Fibroblast of mammary gland (primary cell): ENCODE measurements around the gene ZSWIM7.

Experiments used
- DNase-seq: peaks from one replicate; pipeline ENCODE4 v3.0.0-alpha.2; 2010; ENCODE audit warnings: low read depth
- H3K4me3 ChIP-seq: 2 replicates; pipeline ENCODE4 v1.5.1; 2011; ENCODE audit warnings: low read depth, mild to moderate bottlenecking, low read length, moderate library complexity; ENCODE audit not compliant: control insufficient read depth
- TF ChIP-seq, protein P1 (sequence below): conservative IDR thresholded peaks from 2 replicates; pipeline ENCODE4 v1.5.1; 2011; ENCODE audit warnings: low read depth, low read length, inconsistent platforms; ENCODE audit not compliant: control insufficient read depth, insufficient read depth

ZSWIM7 gene

DNA sequence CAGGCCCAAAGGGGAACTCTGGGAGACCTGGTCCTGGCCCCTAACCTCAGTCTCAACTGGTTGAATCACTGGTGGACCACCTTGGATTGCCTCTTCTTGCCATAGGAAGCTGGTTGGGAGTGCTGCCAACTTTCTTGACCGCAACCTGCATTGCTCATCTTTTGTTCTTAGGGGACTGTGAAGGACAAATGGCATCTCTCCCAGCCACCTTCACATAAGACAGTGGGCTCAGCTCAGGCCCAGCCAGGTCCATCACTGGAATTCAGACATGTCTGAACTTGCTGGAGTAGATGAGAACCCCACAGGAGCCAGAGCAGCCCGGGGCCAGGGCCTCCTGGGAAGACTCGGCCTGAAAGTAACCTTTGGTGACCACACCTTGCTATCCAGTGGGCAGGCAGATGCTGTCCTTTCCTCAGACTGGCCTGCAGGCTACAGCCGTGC lies 35.8 kb downstream of the ZSWIM7 start:
- H3K4me3 ChIP-seq: no peak overlapping the region
- TF ChIP-seq, protein P1, sequence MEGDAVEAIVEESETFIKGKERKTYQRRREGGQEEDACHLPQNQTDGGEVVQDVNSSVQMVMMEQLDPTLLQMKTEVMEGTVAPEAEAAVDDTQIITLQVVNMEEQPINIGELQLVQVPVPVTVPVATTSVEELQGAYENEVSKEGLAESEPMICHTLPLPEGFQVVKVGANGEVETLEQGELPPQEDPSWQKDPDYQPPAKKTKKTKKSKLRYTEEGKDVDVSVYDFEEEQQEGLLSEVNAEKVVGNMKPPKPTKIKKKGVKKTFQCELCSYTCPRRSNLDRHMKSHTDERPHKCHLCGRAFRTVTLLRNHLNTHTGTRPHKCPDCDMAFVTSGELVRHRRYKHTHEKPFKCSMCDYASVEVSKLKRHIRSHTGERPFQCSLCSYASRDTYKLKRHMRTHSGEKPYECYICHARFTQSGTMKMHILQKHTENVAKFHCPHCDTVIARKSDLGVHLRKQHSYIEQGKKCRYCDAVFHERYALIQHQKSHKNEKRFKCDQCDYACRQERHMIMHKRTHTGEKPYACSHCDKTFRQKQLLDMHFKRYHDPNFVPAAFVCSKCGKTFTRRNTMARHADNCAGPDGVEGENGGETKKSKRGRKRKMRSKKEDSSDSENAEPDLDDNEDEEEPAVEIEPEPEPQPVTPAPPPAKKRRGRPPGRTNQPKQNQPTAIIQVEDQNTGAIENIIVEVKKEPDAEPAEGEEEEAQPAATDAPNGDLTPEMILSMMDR: no peak
- peak; percentile 83 for DNase-seq

DNA sequence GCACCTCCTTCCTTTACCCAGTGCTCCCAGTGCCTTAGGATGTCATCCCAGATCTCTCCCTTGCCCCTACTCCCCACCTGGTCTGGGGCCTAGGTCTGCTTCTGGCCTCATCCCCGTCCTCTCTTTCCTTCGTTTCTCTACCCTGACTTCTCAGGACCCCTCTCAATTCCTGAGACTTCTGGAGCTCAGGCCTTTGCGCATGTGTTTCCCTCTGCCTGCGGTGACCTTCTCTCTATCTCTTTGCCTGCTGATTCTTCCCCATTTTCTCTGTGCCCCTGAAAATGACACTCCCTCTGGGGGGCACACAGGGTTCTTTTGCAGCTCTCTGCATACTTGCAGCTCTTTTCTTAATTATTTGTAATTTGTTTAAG lies 41.0 kb downstream of the ZSWIM7 start:
- no peak for DNase-seq
- H3K4me3 ChIP-seq: no peak overlapping the region
- TF ChIP-seq, protein P1: no peak

DNA sequence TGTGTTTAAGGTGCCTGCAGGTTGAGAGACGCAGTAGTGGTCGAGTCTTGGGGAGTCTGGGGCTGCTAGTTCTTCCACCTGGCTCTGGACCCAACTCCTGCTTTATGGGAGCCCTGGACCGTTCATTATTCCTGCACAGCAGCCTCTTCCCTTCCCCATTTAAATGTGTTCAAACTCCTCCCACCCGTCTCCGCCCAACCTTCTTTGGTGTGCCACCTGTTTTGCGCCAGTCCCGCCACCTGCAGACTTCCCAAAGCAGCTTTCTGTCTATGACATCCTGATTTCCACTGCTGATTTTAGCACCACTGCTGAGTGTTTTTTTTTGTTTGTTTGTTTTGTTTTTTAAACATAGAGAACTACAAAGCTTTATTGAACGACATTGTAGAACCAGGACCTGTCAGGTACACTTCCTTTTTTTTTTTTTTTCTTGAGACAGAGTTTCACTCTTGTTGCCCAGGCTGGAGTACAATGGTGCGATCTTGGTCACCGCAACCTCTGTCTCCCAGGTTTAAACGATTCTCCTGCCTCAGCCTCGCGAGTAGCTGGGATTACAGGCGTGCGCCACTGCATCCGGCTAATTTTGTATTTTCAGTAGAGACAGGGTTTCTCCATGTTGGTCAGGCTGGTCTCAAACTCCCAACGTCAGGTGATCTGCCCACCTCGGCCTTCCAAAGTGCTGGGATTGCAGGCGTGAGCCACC lies 41.7 kb downstream of the ZSWIM7 start:
- DNase-seq: no peak
- H3K4me3 ChIP-seq: no peak overlapping the region
- TF ChIP-seq, protein P1: no peak

DNA sequence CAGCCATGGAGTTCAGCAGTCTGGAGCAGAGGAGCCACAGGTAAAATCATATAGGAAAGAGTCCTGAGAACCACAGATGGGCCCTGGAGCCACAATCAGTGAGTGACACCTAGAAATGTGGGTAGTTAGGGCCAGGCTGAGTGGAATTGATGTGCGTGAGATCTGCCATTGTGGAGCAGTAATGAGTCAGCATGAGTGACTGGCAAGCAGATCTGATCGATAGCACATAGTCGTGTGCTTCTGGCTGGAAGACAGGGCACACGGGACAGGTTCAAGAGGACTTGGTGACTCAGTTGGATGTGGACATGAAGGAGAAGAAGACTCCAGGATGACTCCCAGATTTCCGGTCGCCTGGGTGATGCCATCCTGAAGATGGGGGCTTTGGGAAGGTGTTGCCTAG lies 42.3 kb downstream of the ZSWIM7 start:
- H3K4me3 ChIP-seq: no peak overlapping the region
- TF ChIP-seq, protein P1: no peak
- DNase-seq: no peak

DNA sequence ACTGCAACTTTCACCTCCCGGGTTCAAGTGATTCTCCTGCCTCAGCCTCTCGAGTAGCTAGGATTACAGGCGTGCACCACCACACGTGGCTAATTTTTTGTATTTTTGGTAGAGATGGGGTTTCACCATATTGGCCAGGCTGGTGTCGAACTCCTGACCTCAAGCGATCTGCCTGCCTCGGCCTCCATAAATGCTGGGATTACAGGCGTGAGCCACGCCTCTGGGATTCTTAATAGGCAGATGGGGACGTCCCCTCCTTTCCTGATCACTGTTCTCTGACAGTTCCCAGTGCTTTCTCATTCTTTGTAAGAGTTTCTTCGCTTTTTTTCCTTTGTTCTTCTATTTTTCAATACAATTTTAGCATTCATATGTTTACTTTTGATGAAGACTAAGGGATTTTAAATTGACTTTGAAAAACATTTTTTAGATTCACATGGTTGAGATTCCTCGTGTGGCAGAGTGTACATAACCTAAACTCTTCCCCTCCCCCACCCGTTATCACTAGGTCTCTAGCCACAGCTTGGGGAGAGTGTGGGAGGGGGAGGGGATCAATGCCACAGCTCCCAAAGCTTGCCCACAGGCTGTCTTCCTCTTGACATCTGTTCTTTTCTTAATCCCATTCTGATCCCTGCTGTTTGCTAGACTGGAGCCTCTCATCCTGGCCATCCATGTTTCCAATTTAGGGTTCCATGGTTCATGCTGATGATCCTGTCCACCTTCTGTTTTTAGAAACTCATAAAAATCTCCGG lies 43.5 kb downstream of the ZSWIM7 start:
- TF ChIP-seq, protein P1: no peak
- no peak overlapping the region for H3K4me3 ChIP-seq
- DNase-seq: no peak

DNA sequence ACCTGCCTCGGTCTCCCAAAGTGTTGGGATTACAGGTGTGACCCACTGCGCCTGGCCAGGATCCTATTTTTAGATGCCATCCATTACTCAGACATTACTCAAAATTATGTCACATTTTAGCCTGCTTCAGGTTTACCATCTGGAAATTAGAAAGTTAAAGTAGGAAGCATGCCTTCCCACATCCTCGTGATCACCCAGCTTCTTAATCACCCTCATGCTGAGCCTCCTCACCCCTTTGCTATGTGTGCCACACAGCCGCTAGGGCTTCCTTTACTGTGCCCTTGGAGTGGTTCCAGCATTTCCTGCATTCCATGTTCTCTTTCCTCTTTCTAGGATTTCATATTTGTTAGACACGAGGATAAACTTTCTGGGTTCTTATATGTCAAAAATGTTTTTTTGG lies 45.3 kb downstream of the ZSWIM7 start:
- TF ChIP-seq, protein P1: no peak
- peak; percentile 84 for DNase-seq
- no peak overlapping the region for H3K4me3 ChIP-seq
